ENCODE data around the gene CYREN.

DNA sequence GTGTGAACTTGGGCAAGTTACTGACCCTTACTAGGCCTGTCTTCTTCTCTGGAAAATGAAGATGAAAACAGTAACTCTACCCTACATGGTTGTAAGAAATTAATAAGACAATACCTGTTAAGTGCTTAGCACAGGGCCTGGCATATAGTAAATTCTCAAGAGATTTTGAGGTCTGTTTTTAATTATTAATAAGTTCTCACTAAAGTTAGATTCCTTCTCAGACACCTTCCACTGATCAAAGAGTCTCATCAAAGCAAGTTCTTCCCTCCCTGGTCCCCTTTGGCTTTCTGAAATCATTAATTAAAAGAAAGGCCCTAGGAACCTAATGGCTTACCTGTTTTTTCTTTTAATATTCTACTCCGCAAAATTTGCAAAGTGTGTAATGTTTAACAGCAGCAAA is 18.1 kb downstream of the CYREN start:
- TF ChIP-seq POLR2AphosphoS5 (IDR thresholded peaks at IDR 0.05; ENCODE audit: borderline replicate concordance, low read depth, low read length) (no peak), EZH2 (IDR thresholded peaks at IDR 0.05) (no peak)
